Measurements from ENCODE around the gene EFR3B.

- TF ChIP-seq CTCF (IDR thresholded peaks at IDR 0.05): no peak
- TF ChIP-seq POLR2A (IDR thresholded peaks at IDR 0.05): no peak
Observed at GRCh38 chr2:25065768-25066167, 23.9 kb downstream of the EFR3B start.
